Endothelial cell of umbilical vein (primary cell): ENCODE measurements around the gene BARX1. TPM values are rescaled to one million over a fixed set of nuclear protein-coding genes. Genes with fewer than 3 reads are reported as not detected.

Experiments used
- BruUV-seq: library from RNA; stranded (reverse); fragments of 400-500 nt; replicated peaks from 2 replicates; lab custom pipeline; 2021; lab: Mats Ljungman, UMichigan
- CTCF ChIA-PET: fragments of 300-600, 350-600 bp; sonication (Branson Sonifier 250); formaldehyde crosslinking; loops from one replicate; lab custom pipeline; 2021; ENCODE audit warnings: antibody characterized with exemption, inconsistent platforms; lab: Charles Lee
- POLR2A ChIA-PET: fragments of 300-600, 350-600 bp; sonication (Branson Sonifier 250); formaldehyde crosslinking; loops from one replicate; lab custom pipeline; 2021; ENCODE audit warnings: antibody characterized with exemption, inconsistent platforms; lab: Charles Lee
- DNase-seq: peaks from one replicate; pipeline ENCODE4 v3.0.0-alpha.2; 2011; ENCODE audit warnings: low read depth, low spot score
- FAIRE-seq: peaks from 2 replicates; lab custom pipeline; 2011; peaks lifted over from hg19 to GRCh38; lab: Jason Lieb, UNC
- H2AFZ ChIP-seq: 2 replicates; pipeline ENCODE4 v1.6.0; 2012; ENCODE audit warnings: low read depth, low read length, control low read depth, inconsistent platforms
- H3K27ac ChIP-seq: 2 replicates; pipeline ENCODE4 v1.5.1; 2011; ENCODE audit warnings: low read depth, mild to moderate bottlenecking, control low read depth, low read length, moderate library complexity; ENCODE audit not compliant: insufficient read depth
- H3K27me3 ChIP-seq, 2 experiments: 2 replicates each; pipeline versions ENCODE4 v1.6.0 to v1.6.1; 2011; ENCODE audit warnings: low read length in 2 of 2, mixed read lengths in 1 of 2; ENCODE audit not compliant: control insufficient read depth in 2 of 2, insufficient read depth in 2 of 2
- H3K36me3 ChIP-seq, 2 experiments: 2 replicates in 1 of 2; 3 replicates in 1 of 2; pipeline ENCODE4 v1.5.1; 2011; ENCODE audit warnings: low read length in 2 of 2, mild to moderate bottlenecking in 1 of 2, moderate library complexity in 1 of 2; ENCODE audit not compliant: control insufficient read depth in 2 of 2, insufficient read depth in 2 of 2; ENCODE audit errors: extremely low read depth in 1 of 2
- H3K4me1 ChIP-seq: 3 replicates; pipeline ENCODE4 v1.5.1; 2011; ENCODE audit warnings: mild to moderate bottlenecking, low read length; ENCODE audit not compliant: control insufficient read depth, insufficient read depth; ENCODE audit errors: extremely low read depth
- H3K4me2 ChIP-seq: 2 replicates; pipeline ENCODE4 v1.6.1; 2011; ENCODE audit warnings: low read length, control low read depth, mixed read lengths; ENCODE audit not compliant: insufficient read depth
- H3K4me3 ChIP-seq, 3 experiments: fragments of 200-600 bp in 1 of 3; sonication (generic), shearing (Covaris generic) in 1 of 3; replicated peaks in 1 of 3; 2 replicates each; pipeline ENCODE4 v1.5.1; 2011 to 2016; ENCODE audit warnings: control low read depth in 3 of 3, low read length in 3 of 3, mild to moderate bottlenecking in 2 of 3, inconsistent platforms in 1 of 3, low read depth in 1 of 3, moderate library complexity in 1 of 3; ENCODE audit not compliant: insufficient read depth in 1 of 3
- H3K79me2 ChIP-seq: 2 replicates; pipeline ENCODE4 v1.6.0; 2012; ENCODE audit warnings: low read length, inconsistent platforms; ENCODE audit not compliant: control insufficient read depth, insufficient read depth
- H3K9ac ChIP-seq: replicated peaks from 2 replicates; pipeline ENCODE3; 2011; ENCODE audit warnings: low read length, control low read depth; ENCODE audit not compliant: insufficient read depth; ENCODE audit errors: extremely low read depth
- H3K9me1 ChIP-seq: replicated peaks from 3 replicates; pipeline ENCODE4 v1.6.0; 2011; ENCODE audit warnings: mild to moderate bottlenecking, low read length; ENCODE audit not compliant: control insufficient read depth, insufficient read depth; ENCODE audit errors: extremely low read depth
- H3K9me3 ChIP-seq: replicated peaks from 2 replicates; pipeline ENCODE4 v1.5.1; 2012; ENCODE audit warnings: low read length, inconsistent platforms; ENCODE audit not compliant: control insufficient read depth, insufficient read depth
- H4K20me1 ChIP-seq: replicated peaks from 2 replicates; pipeline ENCODE3; 2011; ENCODE audit warnings: mild to moderate bottlenecking, low read length; ENCODE audit not compliant: control insufficient read depth, insufficient read depth; ENCODE audit errors: extremely low read depth
- EZH2 ChIP-seq: IDR thresholded peaks from 2 replicates; pipeline ENCODE4 v1.6.1; 2012; ENCODE audit warnings: borderline replicate concordance, low read depth, mild to moderate bottlenecking, moderate library complexity, low read length, inconsistent platforms; ENCODE audit not compliant: severe bottlenecking
- GATA2 ChIP-seq: IDR thresholded peaks from 2 replicates; pipeline ENCODE4 v1.7.0; 2011; ENCODE audit warnings: low read depth, mild to moderate bottlenecking, moderate library complexity, mixed read lengths, low read length; ENCODE audit not compliant: insufficient read length, insufficient read depth
- MYC ChIP-seq: IDR thresholded peaks from one replicate; pipeline ENCODE4 v1.6.1; 2011; ENCODE audit warnings: mild to moderate bottlenecking, low read depth, low read length
- POLR2AphosphoS5 ChIP-seq: IDR thresholded peaks from 2 replicates; pipeline ENCODE4 v1.6.1; 2012; ENCODE audit warnings: low read depth, mild to moderate bottlenecking, control low read depth, low read length, moderate library complexity; ENCODE audit not compliant: insufficient read depth
- dilution Hi-C: fragments of 300-500 bp; cut with MboI; formaldehyde crosslinking; loops from one replicate; pipeline ENCODE4 v1.15.0; 2019; ENCODE audit warnings: low sequenced_read_pairs; ENCODE audit not compliant: extremely low pct_ligation_motif_present
- intact Hi-C: fragments of 100-400 bp; cut with micrococcal nuclease; formaldehyde crosslinking; loops from one replicate; pipeline ENCODE4 v1.10.0; 2022
- polyA plus RNA-seq, 4 experiments: library from polyadenylated mRNA; depleted of rRNA in 3 of 4; stranded (reverse) in 3 of 4; unstranded in 1 of 4; fragments of >200 nt; gene quantifications; 2 replicates each; pipeline versions ENCODE4 v1.2.1 to v1.2.3, GENCODE V29; 2011 to 2012; ENCODE audit warnings: missing spikeins in 1 of 4
- total RNA-seq: library from RNA; stranded (reverse); gene quantifications from 2 replicates; pipeline ENCODE4 v1.2.3, GENCODE V29; 2021
- TF ChIP-seq, protein P1 (sequence below), 2 donors: IDR thresholded peaks; 1 replicate in 1 of 2; 2 replicates in 1 of 2; pipeline ENCODE4 v1.5.1; 2011; ENCODE audit warnings: low read length in 2 of 2, mild to moderate bottlenecking in 2 of 2, moderate library complexity in 2 of 2, control low read depth in 1 of 2, inconsistent platforms in 1 of 2, low read depth in 1 of 2; ENCODE audit not compliant: insufficient read depth in 1 of 2; ENCODE audit errors: extremely low read depth in 1 of 2

BARX1 gene
- total and polyA plus RNA-seq, 2 donors (not counting 3 experiments of a cell fraction or from before 2014, with no cell fraction given), result not detected

- no peaks in the 10 kb centered on the region for H3K36me3 ChIP-seq
- H3K4me1 ChIP-seq, result peaks cover 3% of the 10 kb centered on the region
- POLR2A ChIA-PET, result no interaction called here
- no peak overlapping the region for H3K27ac ChIP-seq
- H3K4me3 ChIP-seq, result no peak overlapping the region
- no peak overlapping the region for H3K9ac ChIP-seq
- H3K27me3 ChIP-seq, result peaks cover 88 to 93% of the 10 kb centered on the region in 2 experiments
- dilution Hi-C loops (no loop called here), intact Hi-C loops (no loop called here)
- CTCF ChIA-PET, result interaction anchor here (2.8 kb wide), 1 partner anchor 10 kb away, joined by 8 read pairs; no protein-coding TSS in a partner anchor
- H3K9me3 ChIP-seq, result no peaks in the 10 kb centered on the region
- no peak overlapping the region for H3K4me2 ChIP-seq
- no peaks in the 10 kb centered on the region for H3K79me2 ChIP-seq
- H4K20me1 ChIP-seq, result no peaks in the 10 kb centered on the region
- FAIRE-seq (no peak), DNase-seq (no peak)
- TF ChIP-seq POLR2AphosphoS5 (no peak), EZH2 (peak; percentile 52), GATA2 (no peak), MYC (no peak)
- TF ChIP-seq, protein P1, sequence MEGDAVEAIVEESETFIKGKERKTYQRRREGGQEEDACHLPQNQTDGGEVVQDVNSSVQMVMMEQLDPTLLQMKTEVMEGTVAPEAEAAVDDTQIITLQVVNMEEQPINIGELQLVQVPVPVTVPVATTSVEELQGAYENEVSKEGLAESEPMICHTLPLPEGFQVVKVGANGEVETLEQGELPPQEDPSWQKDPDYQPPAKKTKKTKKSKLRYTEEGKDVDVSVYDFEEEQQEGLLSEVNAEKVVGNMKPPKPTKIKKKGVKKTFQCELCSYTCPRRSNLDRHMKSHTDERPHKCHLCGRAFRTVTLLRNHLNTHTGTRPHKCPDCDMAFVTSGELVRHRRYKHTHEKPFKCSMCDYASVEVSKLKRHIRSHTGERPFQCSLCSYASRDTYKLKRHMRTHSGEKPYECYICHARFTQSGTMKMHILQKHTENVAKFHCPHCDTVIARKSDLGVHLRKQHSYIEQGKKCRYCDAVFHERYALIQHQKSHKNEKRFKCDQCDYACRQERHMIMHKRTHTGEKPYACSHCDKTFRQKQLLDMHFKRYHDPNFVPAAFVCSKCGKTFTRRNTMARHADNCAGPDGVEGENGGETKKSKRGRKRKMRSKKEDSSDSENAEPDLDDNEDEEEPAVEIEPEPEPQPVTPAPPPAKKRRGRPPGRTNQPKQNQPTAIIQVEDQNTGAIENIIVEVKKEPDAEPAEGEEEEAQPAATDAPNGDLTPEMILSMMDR (IDR thresholded peaks at IDR 0.05; ENCODE audit: extremely low read depth in 1 of 2, insufficient read depth in 1 of 2, low read depth in 1 of 2, low read length in 2 of 2), result no peak
- no peak overlapping the region for H2AFZ ChIP-seq
- no TSS peak for BruUV-seq
- no peaks in the 10 kb centered on the region for H3K9me1 ChIP-seq
Observed at GRCh38 chr9:93951655-93952118, 3.5 kb downstream of the BARX1 start.
